Mononuclear cell (primary cell): ENCODE results near the gene TEX22. TPM values are rescaled to one million over a fixed set of nuclear protein-coding genes. Genes with fewer than 3 reads are reported as not detected.

Experiments
- H3K27me3 ChIP-seq: 2 replicates; pipeline ENCODE4 v1.6.0; 2011; ENCODE audit warnings: low read length, control low read depth; ENCODE audit not compliant: insufficient read depth
- H3K4me1 ChIP-seq: 2 replicates; pipeline ENCODE4 v1.5.1; 2011; ENCODE audit warnings: mild to moderate bottlenecking, low read length, control low read depth; ENCODE audit not compliant: insufficient read depth
- H3K4me3 ChIP-seq: 2 replicates; pipeline ENCODE4 v1.5.1; 2011; ENCODE audit warnings: mild to moderate bottlenecking, low read length, moderate library complexity
- H3K9me3 ChIP-seq: 2 replicates; pipeline ENCODE4 v1.5.1; 2011; ENCODE audit warnings: low read depth, mild to moderate bottlenecking, control low read depth, low read length
- total RNA-seq: library from RNA; depleted of rRNA; stranded (reverse); fragments of >200 nt; gene quantifications from one replicate; pipeline ENCODE4 v1.2.3, GENCODE V29; 2012

Gene TEX22
- total RNA-seq, 1 donor: 0.10 TPM

- H3K4me1 ChIP-seq: peaks cover 66% of the 10 kb centered on the region
- no peaks in the 10 kb centered on the region for H3K27me3 ChIP-seq
- peak overlapping the region; percentile 60 for H3K4me3 ChIP-seq
- no peaks in the 10 kb centered on the region for H3K9me3 ChIP-seq
Measured at GRCh38 chr14:105397350-105397931, 897 bp upstream of the TEX22 start.

- peaks cover 58% of the 10 kb centered on the region for H3K4me1 ChIP-seq
- H3K27me3 ChIP-seq: no peaks in the 10 kb centered on the region
- H3K4me3 ChIP-seq: peak overlapping the region; percentile 60
- H3K9me3 ChIP-seq: no peaks in the 10 kb centered on the region
Measured at GRCh38 chr14:105398726-105399465, 558 bp downstream of the TEX22 start.

- H3K27me3 ChIP-seq: no peaks in the 10 kb centered on the region
- peaks cover 57% of the 10 kb centered on the region for H3K4me1 ChIP-seq
- H3K9me3 ChIP-seq: no peaks in the 10 kb centered on the region
- no peak overlapping the region for H3K4me3 ChIP-seq
Measured at GRCh38 chr14:105399466-105399775, 1.1 kb downstream of the TEX22 start.

- no peaks in the 10 kb centered on the region for H3K27me3 ChIP-seq
- no peak overlapping the region for H3K4me3 ChIP-seq
- H3K9me3 ChIP-seq: no peaks in the 10 kb centered on the region
- H3K4me1 ChIP-seq: peaks cover 57% of the 10 kb centered on the region
Measured at GRCh38 chr14:105400016-105400415, 1.7 kb downstream of the TEX22 start.

- no peak overlapping the region for H3K4me3 ChIP-seq
- no peaks in the 10 kb centered on the region for H3K9me3 ChIP-seq
- H3K27me3 ChIP-seq: no peaks in the 10 kb centered on the region
- H3K4me1 ChIP-seq: peaks cover 55% of the 10 kb centered on the region
Measured at GRCh38 chr14:105401699-105402098, 3.4 kb downstream of the TEX22 start.

- no peak overlapping the region for H3K4me3 ChIP-seq
- peaks cover 19% of the 10 kb centered on the region for H3K27me3 ChIP-seq
- H3K9me3 ChIP-seq: no peaks in the 10 kb centered on the region
- H3K4me1 ChIP-seq: peaks cover 54% of the 10 kb centered on the region
Measured at GRCh38 chr14:105408592-105408991, 10.3 kb downstream of the TEX22 start.

- Histone ChIP-seq H3K27me3 (peaks cover 24% of the 10 kb centered on the region), H3K9me3 (no peaks in the 10 kb centered on the region), H3K4me3 (no peak overlapping the region), H3K4me1 (peaks cover 52% of the 10 kb centered on the region)
Measured at GRCh38 chr14:105409364-105409763, 11.0 kb downstream of the TEX22 start.

- no peaks in the 10 kb centered on the region for H3K9me3 ChIP-seq
- H3K27me3 ChIP-seq: peaks cover 25% of the 10 kb centered on the region
- H3K4me3 ChIP-seq: no peak overlapping the region
- H3K4me1 ChIP-seq: peaks cover 54% of the 10 kb centered on the region
Measured at GRCh38 chr14:105410642-105411016, 12.3 kb downstream of the TEX22 start.

GRCh38 chr14:105411017-105411941, 12.9 kb downstream of the TEX22 start:
- peaks cover 48% of the 10 kb centered on the region for H3K4me1 ChIP-seq
- H3K9me3 ChIP-seq: no peaks in the 10 kb centered on the region
- peaks cover 25% of the 10 kb centered on the region for H3K27me3 ChIP-seq
- H3K4me3 ChIP-seq: no peak overlapping the region

- Histone ChIP-seq H3K9me3 (no peaks in the 10 kb centered on the region), H3K4me3 (no peak overlapping the region), H3K4me1 (peaks cover 40% of the 10 kb centered on the region), H3K27me3 (peaks cover 25% of the 10 kb centered on the region)
Measured at GRCh38 chr14:105411985-105412770, 13.8 kb downstream of the TEX22 start.

GRCh38 chr14:105412771-105413543, 14.6 kb downstream of the TEX22 start:
- no peaks in the 10 kb centered on the region for H3K9me3 ChIP-seq
- H3K4me1 ChIP-seq: peaks cover 37% of the 10 kb centered on the region
- no peak overlapping the region for H3K4me3 ChIP-seq
- peaks cover 25% of the 10 kb centered on the region for H3K27me3 ChIP-seq

- Histone ChIP-seq H3K27me3 (peaks cover 25% of the 10 kb centered on the region), H3K4me3 (no peak overlapping the region), H3K4me1 (peaks cover 37% of the 10 kb centered on the region), H3K9me3 (no peaks in the 10 kb centered on the region)
Measured at GRCh38 chr14:105413544-105413886, 15.2 kb downstream of the TEX22 start.

GRCh38 chr14:105414456-105415371, 16.4 kb downstream of the TEX22 start:
- H3K9me3 ChIP-seq: no peaks in the 10 kb centered on the region
- H3K27me3 ChIP-seq: peaks cover 25% of the 10 kb centered on the region
- peaks cover 34% of the 10 kb centered on the region for H3K4me1 ChIP-seq
- H3K4me3 ChIP-seq: peak overlapping the region; percentile 33
